GM19397 (cell line): Measurements from ENCODE around the gene MYCBPAP.
"Not testable (repeated sequence)": the region's sequence is repeated elsewhere in the genome, so short reads cannot be mapped to it uniquely, and the experiment has no call there.

Experiments
- ATAC-seq: cut with Tn5 transposase; IDR thresholded peaks from one replicate; pipeline ENCODE4 v1.9.1; 2021; ENCODE audit warnings: mild to moderate bottlenecking, moderate library complexity; ENCODE audit not compliant: unreplicated experiment

The MYCBPAP gene

GRCh38 chr17:50471009-50471905 lies 37.0 kb upstream of the MYCBPAP start:
- ATAC-seq: no peak

DNA sequence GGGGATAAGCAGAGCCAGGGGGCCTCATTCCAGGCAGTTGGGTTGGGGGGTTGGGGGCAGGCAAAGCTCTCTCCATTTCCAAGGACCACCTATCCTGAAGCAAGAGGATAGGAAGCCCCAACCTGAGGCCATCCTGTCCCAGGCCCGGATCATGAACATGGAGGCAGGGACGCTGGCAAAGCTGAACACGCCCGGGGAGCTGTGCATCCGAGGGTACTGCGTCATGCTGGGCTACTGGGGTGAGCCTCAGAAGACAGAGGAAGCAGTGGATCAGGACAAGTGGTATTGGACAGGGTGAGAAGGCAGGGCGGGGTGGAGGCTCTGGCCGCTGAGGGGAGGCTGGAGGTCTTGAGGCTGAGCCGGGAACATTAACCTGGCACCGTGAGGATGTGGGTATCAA lies 36.0 kb upstream of the MYCBPAP start:
- no peak for ATAC-seq

- ATAC-seq: not testable (repeated sequence)
Measured at GRCh38 chr17:50472761-50473161, 35.5 kb upstream of the MYCBPAP start.

- ATAC-seq: no peak
Measured at GRCh38 chr17:50473901-50474300, 34.3 kb upstream of the MYCBPAP start.

GRCh38 chr17:50474523-50474922 lies 33.7 kb upstream of the MYCBPAP start:
- no peak for ATAC-seq

GRCh38 chr17:50475362-50475761 lies 32.9 kb upstream of the MYCBPAP start:
- no peak for ATAC-seq

DNA sequence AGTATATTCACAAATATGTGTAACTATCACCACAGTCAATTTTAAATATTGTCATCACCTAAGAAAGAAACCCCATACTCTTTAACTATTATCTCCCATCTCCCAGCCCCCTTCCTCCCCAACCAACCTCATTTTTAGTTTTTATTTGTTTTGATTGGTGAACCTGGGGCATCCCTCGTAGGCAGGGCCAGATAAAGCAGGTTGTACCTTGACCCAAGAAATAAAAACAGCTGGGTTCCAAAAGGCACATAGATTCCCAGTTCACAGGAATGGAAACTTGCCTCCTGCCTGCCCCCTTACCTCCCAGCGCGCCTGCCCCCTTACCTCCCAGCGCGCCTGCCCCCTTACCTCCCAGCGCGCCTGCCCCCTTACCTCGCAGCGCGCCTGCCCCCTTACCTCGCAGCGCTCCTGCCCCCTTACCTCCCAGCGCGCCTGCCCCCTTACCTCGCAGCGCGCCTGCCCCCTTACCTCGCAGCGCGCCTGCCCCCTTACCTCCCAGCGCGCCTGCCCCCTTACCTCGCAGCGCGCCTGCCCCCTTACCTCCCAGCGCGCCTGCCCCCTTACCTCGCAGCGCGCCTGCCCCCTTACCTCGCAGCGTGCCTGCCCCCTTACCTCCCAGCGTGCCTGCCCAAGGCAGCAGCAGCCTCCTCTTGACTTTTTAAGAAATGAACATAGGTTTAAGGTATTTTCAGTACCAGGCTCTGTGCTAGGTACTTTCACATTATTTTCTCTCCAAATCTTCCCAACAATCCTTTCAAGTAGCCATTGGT lies 32.3 kb upstream of the MYCBPAP start:
- ATAC-seq: not testable (repeated sequence)

DNA sequence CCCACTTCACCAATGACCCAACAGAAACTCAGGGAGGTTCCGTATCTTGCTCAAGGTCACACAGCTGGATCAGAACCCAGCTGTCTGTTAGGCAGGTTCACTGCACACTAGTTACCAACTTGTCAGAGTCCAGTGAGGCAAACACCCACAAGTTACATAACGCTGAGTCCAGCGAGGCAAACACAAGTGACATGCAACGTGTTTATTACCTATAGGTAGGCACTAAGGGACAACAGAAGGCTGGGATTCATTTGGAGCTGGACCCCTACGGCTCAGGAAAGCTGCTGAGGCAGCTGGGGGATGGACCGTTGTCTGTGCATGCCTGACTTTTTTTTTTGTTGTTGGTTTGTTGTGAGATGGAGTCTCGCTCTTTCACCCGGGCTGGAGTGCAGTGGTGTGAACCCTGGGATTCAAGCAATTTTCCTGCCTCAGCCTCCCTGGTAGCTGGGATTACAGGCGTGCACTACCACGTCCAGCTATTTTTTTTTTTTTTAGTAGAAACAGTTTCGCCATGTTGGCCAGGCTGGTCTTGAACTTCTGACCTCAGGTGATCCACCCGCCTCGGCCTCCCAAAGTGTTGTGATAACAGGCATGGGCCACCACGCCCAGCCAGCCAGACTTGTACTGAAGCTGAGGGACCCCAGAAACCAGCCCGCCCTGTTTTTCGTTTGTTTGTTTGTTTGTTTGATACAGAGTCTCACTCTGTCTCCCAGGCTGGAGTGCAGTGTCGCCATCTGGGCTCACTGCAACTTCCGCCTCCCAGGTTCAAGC lies 31.5 kb upstream of the MYCBPAP start:
- ATAC-seq: no peak

DNA sequence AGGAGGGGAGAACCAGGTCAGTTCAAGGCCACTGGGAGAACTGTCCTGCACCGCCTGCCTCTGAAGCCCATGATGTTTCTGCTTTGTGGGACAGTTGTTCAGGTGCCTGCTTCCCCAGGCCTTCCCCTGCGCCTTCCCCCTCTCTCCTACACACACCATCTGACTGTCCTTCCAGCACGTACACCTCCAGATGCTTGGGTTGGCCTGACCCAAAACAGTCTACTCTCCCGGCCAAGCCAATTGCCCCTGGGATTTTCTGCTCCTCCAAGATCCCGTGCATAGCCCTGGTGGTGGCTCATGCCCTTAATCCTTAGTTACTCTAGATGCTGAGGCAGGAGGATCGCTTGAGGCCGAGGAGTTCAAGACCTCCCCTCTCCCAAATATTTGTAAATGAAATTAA lies 30.3 kb upstream of the MYCBPAP start:
- no peak for ATAC-seq

- ATAC-seq: peak; percentile 86
Measured at GRCh38 chr17:50478391-50479381, 29.6 kb upstream of the MYCBPAP start, which contains the start of gene RSAD1. Gene RSAD1, plus strand, starts transcription at chr17:50478860. Its CDS starts 25 bp downstream, at chr17:50478885.

DNA sequence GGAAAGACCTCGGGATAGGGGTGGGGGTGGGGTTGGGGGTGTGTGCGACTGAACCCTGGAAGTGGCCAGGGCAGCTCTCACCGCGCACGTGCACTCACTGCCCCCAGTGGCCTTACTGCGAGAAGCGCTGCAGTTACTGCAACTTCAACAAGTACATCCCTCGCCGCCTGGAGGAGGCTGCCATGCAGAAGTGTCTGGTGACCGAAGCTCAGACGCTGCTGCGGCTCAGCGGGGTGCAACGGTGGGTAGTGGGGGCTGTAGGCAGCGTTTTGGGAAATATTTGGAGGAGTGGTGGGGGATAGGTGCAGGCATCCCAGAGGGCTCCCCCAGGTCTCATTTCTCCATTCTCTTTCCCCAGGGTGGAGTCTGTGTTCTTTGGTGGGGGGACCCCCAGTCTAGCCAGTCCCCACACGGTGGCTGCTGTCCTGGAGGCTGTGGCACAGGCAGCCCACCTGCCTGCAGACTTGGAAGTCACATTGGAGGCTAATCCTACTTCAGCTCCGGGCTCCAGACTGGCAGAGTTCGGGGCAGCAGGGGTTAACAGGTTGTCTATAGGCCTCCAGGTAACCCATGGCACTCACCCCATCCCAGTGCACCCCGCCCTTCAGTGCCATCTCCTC lies 28.6 kb upstream of the MYCBPAP start:
- no peak for ATAC-seq

DNA sequence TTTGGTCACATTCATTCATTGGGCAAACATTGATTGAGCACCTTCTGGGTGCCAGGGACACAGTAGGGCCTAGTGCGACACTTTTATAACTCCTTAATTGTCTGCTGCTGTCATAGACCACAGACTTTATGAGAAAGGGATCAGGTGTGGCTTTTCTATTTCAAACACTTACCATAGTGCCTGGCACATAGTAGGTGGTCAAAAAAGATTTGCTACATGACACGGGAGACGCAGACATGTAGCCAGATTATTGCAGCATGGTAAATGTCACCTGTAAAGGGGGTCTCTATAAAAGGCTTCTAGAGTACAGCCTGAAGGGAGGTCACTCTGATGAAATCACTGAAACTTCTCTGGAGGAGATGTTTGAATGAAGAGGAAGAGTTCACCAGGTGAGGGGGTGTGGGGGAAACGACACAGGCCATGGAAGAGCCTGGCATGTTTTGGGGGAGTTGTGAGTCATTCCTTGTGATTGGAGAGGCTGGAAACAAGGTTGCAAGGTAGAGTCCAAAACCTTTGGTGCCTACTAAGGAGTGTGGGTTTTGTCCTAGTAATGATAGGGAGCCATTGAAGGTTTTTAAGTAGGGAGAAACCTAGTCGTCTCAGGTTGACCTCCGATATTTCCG lies 28.0 kb upstream of the MYCBPAP start:
- no peak for ATAC-seq

DNA sequence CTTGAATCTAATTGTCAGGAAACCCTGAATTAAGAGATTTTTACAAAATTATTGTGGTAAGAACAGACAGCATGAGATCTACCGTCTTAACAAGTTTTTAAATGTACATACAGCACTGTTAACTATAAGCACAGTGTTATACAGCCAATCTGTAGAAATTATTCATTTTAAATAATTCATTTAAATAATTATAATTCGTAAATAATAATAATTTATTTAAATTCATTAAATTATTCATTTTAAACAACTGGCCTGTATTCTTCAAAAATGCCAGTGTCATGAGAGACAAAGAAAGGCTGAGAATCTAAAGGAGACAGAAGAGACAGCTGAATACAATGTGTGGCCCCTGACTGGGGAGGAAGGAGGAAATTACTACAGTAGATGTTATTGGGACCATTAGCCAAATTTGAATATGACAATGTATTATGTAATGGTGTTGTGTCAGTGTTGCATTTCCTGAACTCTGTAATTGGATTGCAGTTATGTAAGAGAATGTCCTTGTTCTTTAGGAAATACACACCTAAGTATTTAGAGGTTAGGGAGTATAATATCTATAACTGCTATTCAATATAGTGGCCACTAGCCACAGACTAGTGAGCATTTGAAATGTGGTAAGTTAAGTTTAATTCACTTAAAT lies 27.3 kb upstream of the MYCBPAP start:
- ATAC-seq: no peak

- no peak for ATAC-seq
Measured at GRCh38 chr17:50481648-50482047, 26.6 kb upstream of the MYCBPAP start.

DNA sequence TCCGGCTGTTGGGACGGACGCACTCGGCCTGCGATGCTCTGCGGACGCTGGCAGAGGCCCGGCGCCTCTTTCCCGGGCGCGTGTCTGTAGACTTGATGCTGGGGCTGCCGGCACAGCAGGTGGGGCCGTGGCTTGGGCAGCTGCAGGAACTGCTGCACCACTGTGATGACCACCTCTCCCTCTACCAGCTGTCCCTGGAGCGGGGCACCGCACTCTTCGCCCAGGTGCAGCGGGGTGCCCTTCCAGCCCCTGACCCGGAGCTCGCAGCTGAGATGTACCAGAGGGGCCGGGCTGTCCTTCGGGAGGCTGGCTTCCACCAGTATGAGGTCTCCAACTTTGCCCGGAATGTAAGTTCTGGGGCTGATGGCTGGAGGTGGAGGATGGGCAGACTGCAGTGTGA lies 26.1 kb upstream of the MYCBPAP start:
- no peak for ATAC-seq

GRCh38 chr17:50482516-50482915 lies 25.7 kb upstream of the MYCBPAP start:
- no peak for ATAC-seq

- ATAC-seq: no peak
Measured at GRCh38 chr17:50483266-50483665, 25.0 kb upstream of the MYCBPAP start.

DNA sequence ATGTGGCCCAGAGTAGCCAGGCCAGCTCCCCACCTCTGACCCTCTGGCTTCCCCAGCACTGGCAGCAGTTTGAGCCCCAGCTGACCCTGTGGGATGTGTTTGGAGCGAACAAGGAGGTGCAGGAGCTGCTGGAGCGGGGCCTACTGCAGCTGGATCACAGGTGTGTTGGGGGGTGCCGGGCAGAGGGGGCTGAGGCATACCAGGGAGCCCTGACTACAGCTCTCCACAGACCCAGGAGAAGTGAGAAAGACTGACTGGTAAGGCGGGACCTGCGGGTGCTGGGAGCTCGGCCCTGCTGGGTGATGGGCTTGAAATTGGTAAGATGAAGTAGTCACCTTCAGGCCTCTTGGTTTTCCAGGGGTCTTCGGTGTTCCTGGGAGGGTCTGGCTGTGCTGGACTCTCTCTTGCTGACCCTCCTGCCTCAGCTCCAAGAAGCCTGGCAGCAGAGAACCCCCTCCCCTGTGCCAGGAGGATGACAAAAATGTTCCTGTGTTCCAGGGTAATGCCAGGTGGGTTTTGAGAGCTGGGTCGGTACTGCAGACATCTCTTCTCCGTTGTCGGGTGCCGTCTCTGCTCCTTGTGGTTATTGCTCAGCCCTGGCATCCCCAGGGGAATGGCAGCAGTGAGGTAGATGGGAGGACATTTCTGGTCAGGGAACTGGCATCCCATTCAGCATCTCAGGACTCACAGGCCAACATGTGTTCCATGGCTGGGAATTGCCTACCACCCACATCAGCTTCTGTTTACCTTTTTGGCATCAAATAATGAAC lies 23.7 kb upstream of the MYCBPAP start:
- no peak for ATAC-seq
